Natural killer cell (primary cell): ENCODE results near the gene ARNT2. TPM values are rescaled to one million over a fixed set of nuclear protein-coding genes. Genes with fewer than 3 reads are reported as not detected.

Experiments used
- ATAC-seq, 3 donors: fragments of 150-1000 bp in 2 of 3; fragments of 200-7000 bp in 1 of 3; cut with Tn5 transposase; 1 replicate in 1 of 3; 2 replicates in 2 of 3; pipeline ENCODE4 v1.10.0; 2021; ENCODE audit warnings: mild to moderate bottlenecking in 2 of 3, moderate library complexity in 2 of 3
- DNase-seq, 2 donors: peaks; one replicate each; pipeline versions ENCODE4 v3.0.0 to v3.0.0-alpha.2; 2013 to 2021; ENCODE audit warnings: mixed read lengths in 1 of 2
- H3K27ac ChIP-seq: one replicate; pipeline ENCODE4 v1.5.1; 2013; ENCODE audit warnings: mild to moderate bottlenecking, low read length
- H3K27me3 ChIP-seq: one replicate; pipeline ENCODE4 v1.6.1; 2013; ENCODE audit warnings: low read length; ENCODE audit not compliant: control insufficient read depth, insufficient read depth
- H3K36me3 ChIP-seq: one replicate; pipeline ENCODE4 v1.6.1; 2013; ENCODE audit warnings: low read length; ENCODE audit not compliant: control insufficient read depth, insufficient read depth
- H3K4me1 ChIP-seq: one replicate; pipeline ENCODE4 v1.6.1; 2013; ENCODE audit warnings: low read length; ENCODE audit not compliant: control insufficient read depth, insufficient read depth
- H3K4me3 ChIP-seq: one replicate; pipeline ENCODE4 v1.5.1; 2013; ENCODE audit warnings: low read length
- H3K9me3 ChIP-seq: one replicate; pipeline ENCODE4 v1.6.1; 2013; ENCODE audit warnings: low read length; ENCODE audit not compliant: control insufficient read depth, insufficient read depth
- H3K27ac Mint-ChIP-seq, 2 donors: one replicate each; pipeline ENCODE4 v1.8.0; 2022; ENCODE audit warnings: mild to moderate bottlenecking in 2 of 2, mixed read lengths in 2 of 2, moderate library complexity in 1 of 2
- H3K27me3 Mint-ChIP-seq, 2 donors: one replicate each; pipeline ENCODE4 v1.8.0; 2022; ENCODE audit warnings: low read depth in 2 of 2, mixed read lengths in 2 of 2
- H3K36me3 Mint-ChIP-seq: one replicate; pipeline ENCODE4 v1.8.0; 2022; ENCODE audit warnings: mixed read lengths
- H3K4me1 Mint-ChIP-seq, 2 donors: one replicate each; pipeline ENCODE4 v1.8.0; 2022; ENCODE audit warnings: mixed read lengths in 2 of 2
- H3K4me3 Mint-ChIP-seq: one replicate; pipeline ENCODE4 v1.8.0; 2022; ENCODE audit warnings: mild to moderate bottlenecking, moderate library complexity, mixed read lengths
- H3K9me3 Mint-ChIP-seq, 2 donors: one replicate each; pipeline ENCODE4 v1.8.0; 2022; ENCODE audit warnings: mixed read lengths in 2 of 2
- WGBS: methylation state at CpG from one replicate; pipeline ENCODE4 v1.1.7; 2013; ENCODE audit warnings: missing lambda C conversion rate; ENCODE audit not compliant: insufficient coverage; 5-methylcytosine and 5-hydroxymethylcytosine counted together
- intact Hi-C: fragments of 100-400 bp; cut with micrococcal nuclease; formaldehyde crosslinking; loops from one replicate; pipeline ENCODE4 v1.14.2; 2022
- total RNA-seq, 4 donors: library from RNA; stranded (reverse); fragments of 120-200 nt in 1 of 4; gene quantifications; one replicate each; pipeline versions ENCODE4 v1.2.3 to v1.2.4, GENCODE V29; 2013 to 2022
- TF ChIP-seq, protein P1 (sequence below): fragments of 200-600 bp; IDR thresholded peaks from one replicate; pipeline ENCODE4 v1.8.0; 2022; ENCODE audit warnings: antibody characterized with exemption

Gene ARNT2
- total RNA-seq, 3 donors from 2014 or later (not counting 1 experiment from before 2014, with no cell fraction given), result not detected

DNA sequence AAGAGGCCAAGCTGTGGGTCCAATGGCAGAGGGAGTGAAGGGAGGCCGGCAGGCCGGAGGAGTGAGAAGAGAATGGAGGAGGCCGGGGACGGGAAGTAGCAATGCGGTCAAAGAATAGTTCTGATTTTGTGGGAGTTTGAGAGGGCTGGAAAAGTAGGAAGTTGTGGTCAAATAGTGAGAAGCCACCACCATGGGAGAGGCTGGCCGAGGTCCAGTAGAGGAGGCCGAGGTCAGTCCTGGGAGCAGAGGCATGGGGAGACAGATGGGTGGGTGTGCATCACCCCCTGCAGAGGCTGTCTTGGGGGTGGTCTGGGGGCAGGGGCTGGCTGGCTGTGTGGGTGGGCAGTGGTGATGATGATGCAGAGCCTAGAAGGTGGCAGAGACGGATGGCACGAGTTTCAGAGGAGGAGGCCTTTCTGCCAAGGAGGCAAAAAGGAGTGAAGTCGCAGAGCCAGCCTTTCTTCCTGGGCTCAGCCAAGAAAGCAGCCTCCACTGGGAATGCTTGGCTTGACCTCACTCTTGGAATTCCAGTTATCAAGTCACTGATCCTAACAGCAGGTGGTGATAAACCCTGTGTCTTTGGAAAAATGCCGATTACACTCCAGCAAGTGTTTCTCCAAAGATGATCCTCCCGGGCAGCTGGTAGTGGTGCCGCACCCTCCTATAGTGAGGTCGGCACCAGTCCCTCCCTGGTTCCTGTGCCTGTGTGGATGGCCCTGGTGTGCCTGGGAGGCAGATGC, 57.3 kb downstream of the ARNT2 start:
- ATAC-seq (no peak), DNase-seq (no peak)
- no peaks in the 10 kb centered on the region for H3K9me3 Mint-ChIP-seq
- H3K27ac Mint-ChIP-seq, result no peak overlapping the region
- Histone ChIP-seq H3K27ac (no peak overlapping the region), H3K4me1 (no peaks in the 10 kb centered on the region), H3K36me3 (no peaks in the 10 kb centered on the region), H3K9me3 (no peaks in the 10 kb centered on the region), H3K27me3 (no peaks in the 10 kb centered on the region), H3K4me3 (no peak overlapping the region)
- TF ChIP-seq, protein P1, sequence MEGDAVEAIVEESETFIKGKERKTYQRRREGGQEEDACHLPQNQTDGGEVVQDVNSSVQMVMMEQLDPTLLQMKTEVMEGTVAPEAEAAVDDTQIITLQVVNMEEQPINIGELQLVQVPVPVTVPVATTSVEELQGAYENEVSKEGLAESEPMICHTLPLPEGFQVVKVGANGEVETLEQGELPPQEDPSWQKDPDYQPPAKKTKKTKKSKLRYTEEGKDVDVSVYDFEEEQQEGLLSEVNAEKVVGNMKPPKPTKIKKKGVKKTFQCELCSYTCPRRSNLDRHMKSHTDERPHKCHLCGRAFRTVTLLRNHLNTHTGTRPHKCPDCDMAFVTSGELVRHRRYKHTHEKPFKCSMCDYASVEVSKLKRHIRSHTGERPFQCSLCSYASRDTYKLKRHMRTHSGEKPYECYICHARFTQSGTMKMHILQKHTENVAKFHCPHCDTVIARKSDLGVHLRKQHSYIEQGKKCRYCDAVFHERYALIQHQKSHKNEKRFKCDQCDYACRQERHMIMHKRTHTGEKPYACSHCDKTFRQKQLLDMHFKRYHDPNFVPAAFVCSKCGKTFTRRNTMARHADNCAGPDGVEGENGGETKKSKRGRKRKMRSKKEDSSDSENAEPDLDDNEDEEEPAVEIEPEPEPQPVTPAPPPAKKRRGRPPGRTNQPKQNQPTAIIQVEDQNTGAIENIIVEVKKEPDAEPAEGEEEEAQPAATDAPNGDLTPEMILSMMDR, result no peak
- H3K4me1 Mint-ChIP-seq, result no peaks in the 10 kb centered on the region
- no peaks in the 10 kb centered on the region for H3K36me3 Mint-ChIP-seq
- intact Hi-C loops, result no loop called here
- H3K27me3 Mint-ChIP-seq, result peaks cover 9 to 13% of the 10 kb centered on the region in 2 donors
- 88% methylated on average over 14 of the region's 14 CpGs for WGBS
- H3K4me3 Mint-ChIP-seq, result no peak overlapping the region

DNA sequence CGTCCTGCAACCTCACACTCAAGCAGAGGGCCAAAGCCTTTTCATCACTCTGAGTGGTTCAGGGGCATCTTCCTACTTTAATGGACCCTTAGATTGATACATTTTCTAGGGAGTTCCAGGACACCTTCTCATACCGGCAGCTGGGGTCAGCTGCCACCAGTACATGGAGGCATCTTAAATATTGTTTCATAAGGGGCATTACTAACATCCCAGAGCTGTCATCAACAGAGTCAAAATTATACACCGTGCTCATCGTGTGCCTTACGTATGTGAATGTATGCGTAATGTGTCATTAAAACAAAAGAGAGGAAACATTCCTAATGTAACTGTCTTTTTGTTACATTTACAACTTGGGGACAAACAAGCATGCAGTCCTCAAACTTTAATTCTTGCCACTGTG, 57.9 kb downstream of the ARNT2 start:
- H3K36me3 ChIP-seq, result no peaks in the 10 kb centered on the region
- no peak overlapping the region for H3K4me3 ChIP-seq
- no peak overlapping the region for H3K27ac ChIP-seq
- ATAC-seq, result no peak
- DNase-seq, result no peak
- TF ChIP-seq, protein P1, result no peak
- Mint-ChIP-seq H3K27ac (no peak overlapping the region), H3K4me3 (no peak overlapping the region), H3K4me1 (no peaks in the 10 kb centered on the region), H3K27me3 (peaks cover 13 to 17% of the 10 kb centered on the region in 2 donors), H3K9me3 (no peaks in the 10 kb centered on the region), H3K36me3 (no peaks in the 10 kb centered on the region)
- intact Hi-C loops, result no loop called here
- no peaks in the 10 kb centered on the region for H3K9me3 ChIP-seq
- 90% methylated on average over 6 of the region's 6 CpGs for WGBS
- H3K27me3 ChIP-seq, result no peaks in the 10 kb centered on the region
- no peaks in the 10 kb centered on the region for H3K4me1 ChIP-seq

DNA sequence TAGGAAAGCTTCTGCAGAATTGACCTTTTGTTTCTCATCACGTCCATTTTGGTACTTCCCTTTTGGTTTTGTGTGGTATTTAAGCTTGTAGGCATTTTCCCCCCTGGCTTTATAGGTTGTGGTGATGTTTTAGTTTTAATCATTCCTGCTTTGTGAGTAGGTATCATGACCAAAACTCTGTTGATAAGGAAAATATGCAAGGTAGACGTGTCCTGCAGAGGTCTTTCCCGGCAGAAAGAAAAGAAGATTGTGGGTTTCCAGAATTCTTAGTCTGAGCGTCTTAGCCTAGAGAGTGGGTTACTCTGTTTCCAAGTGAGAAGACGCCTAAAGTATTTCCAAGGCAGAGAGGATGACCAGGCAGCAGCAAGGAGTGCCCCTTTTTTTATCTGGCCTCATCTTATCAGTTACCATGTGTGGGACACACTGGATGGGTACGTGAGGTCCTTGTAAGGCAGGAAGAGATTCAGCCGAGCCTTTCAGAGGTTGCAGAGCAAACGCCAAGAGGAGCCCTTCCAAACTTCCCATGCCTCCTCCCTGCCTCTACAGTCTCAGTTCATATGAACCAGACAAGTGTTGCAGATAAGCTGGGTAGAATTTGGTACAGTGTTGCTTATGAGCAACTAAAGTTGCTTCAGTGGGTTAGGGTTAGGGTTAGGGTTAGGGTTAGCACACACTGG, 58.8 kb downstream of the ARNT2 start:
- 75% methylated on average over 8 of the region's 8 CpGs for WGBS
- DNase-seq (no peak), ATAC-seq (no peak)
- no peak overlapping the region for H3K27ac ChIP-seq
- intact Hi-C loops, result no loop called here
- no peaks in the 10 kb centered on the region for H3K9me3 Mint-ChIP-seq
- TF ChIP-seq, protein P1, result no peak
- H3K36me3 ChIP-seq, result no peaks in the 10 kb centered on the region
- no peaks in the 10 kb centered on the region for H3K36me3 Mint-ChIP-seq
- H3K4me1 Mint-ChIP-seq, result no peaks in the 10 kb centered on the region
- H3K27me3 ChIP-seq, result no peaks in the 10 kb centered on the region
- H3K27ac Mint-ChIP-seq, result no peak overlapping the region
- H3K4me3 ChIP-seq, result no peak overlapping the region
- H3K27me3 Mint-ChIP-seq, result peaks cover 12 to 18% of the 10 kb centered on the region in 2 donors
- H3K4me1 ChIP-seq, result no peaks in the 10 kb centered on the region
- no peak overlapping the region for H3K4me3 Mint-ChIP-seq
- H3K9me3 ChIP-seq, result no peaks in the 10 kb centered on the region
